ENCODE data around the gene PGAP6. TPM values are rescaled to one million over a fixed set of nuclear protein-coding genes. Genes with fewer than 3 reads are reported as not detected.
A peak's percentile ranks its signal among the peaks of the same experiment; 100 is the strongest.

Gene PGAP6
- total and polyA plus RNA-seq, 2 of the 13 experiments (the other 11 are each of a cell fraction or from before 2014, with no cell fraction given), result 52.7 to 136 TPM

DNA sequence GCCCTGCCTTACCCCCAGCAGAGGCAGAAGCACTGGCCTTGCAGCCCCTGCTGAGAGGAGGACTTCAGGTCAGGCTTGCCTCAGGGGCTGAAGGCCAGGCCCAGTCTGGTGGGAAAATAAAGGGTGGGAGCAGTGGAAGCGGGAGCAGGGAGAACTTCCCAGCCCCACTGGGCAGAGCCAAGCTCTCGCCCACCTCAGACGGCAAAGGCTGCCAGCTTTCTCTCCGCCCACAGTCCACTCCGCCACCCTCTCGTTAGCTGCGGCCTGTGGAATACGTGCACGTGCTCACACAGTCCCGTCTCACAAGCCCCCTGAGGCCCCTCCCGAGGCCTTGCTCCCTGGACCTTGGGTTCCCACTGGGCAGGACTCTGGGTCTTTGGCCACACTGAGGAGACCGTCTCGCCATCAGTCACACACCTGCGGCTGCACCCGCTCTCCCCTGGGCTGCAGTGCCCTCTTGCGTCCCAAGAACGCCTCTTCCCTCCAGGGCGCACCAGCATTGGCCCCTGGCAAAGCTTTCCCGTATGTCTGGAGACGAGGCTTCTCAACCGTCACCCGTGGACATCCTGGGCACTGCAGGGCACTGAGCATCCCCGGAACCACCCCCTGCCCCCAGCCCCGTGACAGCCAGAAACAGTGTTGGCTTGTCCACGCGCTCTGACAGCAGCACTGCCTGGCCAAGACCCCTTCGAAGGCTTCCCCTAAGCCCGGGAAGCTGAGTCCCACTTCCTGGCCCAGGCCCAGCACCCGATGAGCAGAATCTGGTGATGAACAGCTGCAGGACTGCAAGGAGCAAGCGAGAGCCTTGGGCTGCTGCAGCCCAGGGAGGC is 19.7 kb downstream of the PGAP6 start (continued):
- TF ChIP-seq, protein P1, sequence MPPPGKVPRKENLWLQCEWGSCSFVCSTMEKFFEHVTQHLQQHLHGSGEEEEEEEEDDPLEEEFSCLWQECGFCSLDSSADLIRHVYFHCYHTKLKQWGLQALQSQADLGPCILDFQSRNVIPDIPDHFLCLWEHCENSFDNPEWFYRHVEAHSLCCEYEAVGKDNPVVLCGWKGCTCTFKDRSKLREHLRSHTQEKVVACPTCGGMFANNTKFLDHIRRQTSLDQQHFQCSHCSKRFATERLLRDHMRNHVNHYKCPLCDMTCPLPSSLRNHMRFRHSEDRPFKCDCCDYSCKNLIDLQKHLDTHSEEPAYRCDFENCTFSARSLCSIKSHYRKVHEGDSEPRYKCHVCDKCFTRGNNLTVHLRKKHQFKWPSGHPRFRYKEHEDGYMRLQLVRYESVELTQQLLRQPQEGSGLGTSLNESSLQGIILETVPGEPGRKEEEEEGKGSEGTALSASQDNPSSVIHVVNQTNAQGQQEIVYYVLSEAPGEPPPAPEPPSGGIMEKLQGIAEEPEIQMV (CRISPR knock-in tag; IDR thresholded peaks at IDR 0.05; ENCODE audit: low read depth), result peak; percentile 85
- TF ChIP-seq ZNF451 (CRISPR knock-in tag; IDR thresholded peaks at IDR 0.05) (peak; percentile 88; the same call in 1 of the 2 replicates), JUN (CRISPR knock-in tag; IDR thresholded peaks at IDR 0.05) (no peak), ZNF230 (CRISPR knock-in tag; IDR thresholded peaks at IDR 0.05) (0 out of 2 replicates have a peak, but pooled peaks have one; percentile 88), AGO2 (optimal IDR thresholded peaks at IDR 0.05; ENCODE audit: low read depth, low read length) (no peak), SRF (IDR thresholded peaks at IDR 0.05; ENCODE audit: low read depth, low read length) (no peak), ZNF432 (CRISPR knock-in tag; IDR thresholded peaks at IDR 0.05; ENCODE audit: borderline replicate concordance) (no peak), ZNF788 (CRISPR knock-in tag; IDR thresholded peaks at IDR 0.05; ENCODE audit: borderline replicate concordance) (peak; percentile 91; the same call in 1 of the 2 replicates), HDAC1 (CRISPR knock-in tag; IDR thresholded peaks at IDR 0.05) (peak; percentile 94), ZNF547 (CRISPR knock-in tag; IDR thresholded peaks at IDR 0.05) (peak; percentile 86; the same call in 1 of the 2 replicates), SATB2 (CRISPR knock-in tag; IDR thresholded peaks at IDR 0.05) (no peak), PRMT3 (CRISPR knock-in tag; IDR thresholded peaks at IDR 0.05; ENCODE audit: borderline replicate concordance, low read depth) (no peak), TOPORS (CRISPR knock-in tag; IDR thresholded peaks at IDR 0.05) (peak; percentile 70; the same call in 1 of the 2 replicates), MXD4 (CRISPR knock-in tag; IDR thresholded peaks at IDR 0.05) (0 out of 2 replicates have a peak, but pooled peaks have one; percentile 45), ZNF260 (CRISPR knock-in tag; IDR thresholded peaks at IDR 0.05; ENCODE audit: borderline replicate concordance, low read depth) (no peak)
- TF ChIP-seq, protein P2, sequence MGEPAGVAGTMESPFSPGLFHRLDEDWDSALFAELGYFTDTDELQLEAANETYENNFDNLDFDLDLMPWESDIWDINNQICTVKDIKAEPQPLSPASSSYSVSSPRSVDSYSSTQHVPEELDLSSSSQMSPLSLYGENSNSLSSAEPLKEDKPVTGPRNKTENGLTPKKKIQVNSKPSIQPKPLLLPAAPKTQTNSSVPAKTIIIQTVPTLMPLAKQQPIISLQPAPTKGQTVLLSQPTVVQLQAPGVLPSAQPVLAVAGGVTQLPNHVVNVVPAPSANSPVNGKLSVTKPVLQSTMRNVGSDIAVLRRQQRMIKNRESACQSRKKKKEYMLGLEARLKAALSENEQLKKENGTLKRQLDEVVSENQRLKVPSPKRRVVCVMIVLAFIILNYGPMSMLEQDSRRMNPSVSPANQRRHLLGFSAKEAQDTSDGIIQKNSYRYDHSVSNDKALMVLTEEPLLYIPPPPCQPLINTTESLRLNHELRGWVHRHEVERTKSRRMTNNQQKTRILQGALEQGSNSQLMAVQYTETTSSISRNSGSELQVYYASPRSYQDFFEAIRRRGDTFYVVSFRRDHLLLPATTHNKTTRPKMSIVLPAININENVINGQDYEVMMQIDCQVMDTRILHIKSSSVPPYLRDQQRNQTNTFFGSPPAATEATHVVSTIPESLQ (CRISPR knock-in tag; conservative IDR thresholded peaks at IDR 0.05), result 0 out of 2 replicates have a peak, but pooled peaks have one; percentile 52
- TF ChIP-seq, protein P3, sequence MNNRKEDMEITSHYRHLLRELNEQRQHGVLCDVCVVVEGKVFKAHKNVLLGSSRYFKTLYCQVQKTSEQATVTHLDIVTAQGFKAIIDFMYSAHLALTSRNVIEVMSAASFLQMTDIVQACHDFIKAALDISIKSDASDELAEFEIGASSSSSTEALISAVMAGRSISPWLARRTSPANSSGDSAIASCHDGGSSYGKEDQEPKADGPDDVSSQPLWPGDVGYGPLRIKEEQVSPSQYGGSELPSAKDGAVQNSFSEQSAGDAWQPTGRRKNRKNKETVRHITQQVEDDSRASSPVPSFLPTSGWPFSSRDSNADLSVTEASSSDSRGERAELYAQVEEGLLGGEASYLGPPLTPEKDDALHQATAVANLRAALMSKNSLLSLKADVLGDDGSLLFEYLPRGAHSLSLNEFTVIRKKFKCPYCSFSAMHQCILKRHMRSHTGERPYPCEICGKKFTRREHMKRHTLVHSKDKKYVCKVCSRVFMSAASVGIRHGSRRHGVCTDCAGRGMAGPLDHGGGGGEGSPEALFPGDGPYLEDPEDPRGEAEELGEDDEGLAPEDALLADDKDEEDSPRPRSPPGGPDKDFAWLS (CRISPR knock-in tag; IDR thresholded peaks at IDR 0.05; ENCODE audit: borderline replicate concordance), result no peak
- TF ChIP-seq, protein P4, sequence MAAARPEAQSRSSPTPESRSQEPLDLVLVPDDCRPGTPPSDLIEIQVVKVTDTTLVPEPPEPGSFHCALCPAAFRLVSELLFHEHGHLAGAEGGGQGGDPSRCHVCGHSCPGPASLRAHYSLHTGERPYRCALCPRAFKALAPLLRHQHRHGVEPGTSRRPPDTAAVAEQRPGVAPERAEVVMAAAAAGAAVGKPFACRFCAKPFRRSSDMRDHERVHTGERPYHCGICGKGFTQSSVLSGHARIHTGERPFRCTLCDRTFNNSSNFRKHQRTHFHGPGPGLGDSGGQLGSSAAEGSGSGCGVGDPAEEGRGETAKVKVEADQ (CRISPR knock-in tag; IDR thresholded peaks at IDR 0.05; ENCODE audit: borderline replicate concordance), result peak; percentile 35; the same call in 1 of the 2 replicates
- TF ChIP-seq, protein P5, sequence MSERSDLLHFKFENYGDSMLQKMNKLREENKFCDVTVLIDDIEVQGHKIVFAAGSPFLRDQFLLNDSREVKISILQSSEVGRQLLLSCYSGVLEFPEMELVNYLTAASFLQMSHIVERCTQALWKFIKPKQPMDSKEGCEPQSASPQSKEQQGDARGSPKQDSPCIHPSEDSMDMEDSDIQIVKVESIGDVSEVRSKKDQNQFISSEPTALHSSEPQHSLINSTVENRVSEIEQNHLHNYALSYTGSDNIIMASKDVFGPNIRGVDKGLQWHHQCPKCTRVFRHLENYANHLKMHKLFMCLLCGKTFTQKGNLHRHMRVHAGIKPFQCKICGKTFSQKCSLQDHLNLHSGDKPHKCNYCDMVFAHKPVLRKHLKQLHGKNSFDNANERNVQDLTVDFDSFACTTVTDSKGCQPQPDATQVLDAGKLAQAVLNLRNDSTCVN (CRISPR knock-in tag; IDR thresholded peaks at IDR 0.05; ENCODE audit: borderline replicate concordance), result peak; percentile 49; the same call in 1 of the 2 replicates
